HG03103 (cell line): ENCODE measurements around the gene DDX23.

Experiments
- ATAC-seq: cut with Tn5 transposase; IDR thresholded peaks from one replicate; pipeline ENCODE4 v1.9.1; 2021; ENCODE audit warnings: low read depth; ENCODE audit not compliant: unreplicated experiment

Gene DDX23

GRCh38 chr12:48803675-48804074 is 48.3 kb downstream of the DDX23 start:
- no peak for ATAC-seq

- ATAC-seq, result no peak
Measured at GRCh38 chr12:48800971-48801370, 51.0 kb downstream of the DDX23 start.

DNA sequence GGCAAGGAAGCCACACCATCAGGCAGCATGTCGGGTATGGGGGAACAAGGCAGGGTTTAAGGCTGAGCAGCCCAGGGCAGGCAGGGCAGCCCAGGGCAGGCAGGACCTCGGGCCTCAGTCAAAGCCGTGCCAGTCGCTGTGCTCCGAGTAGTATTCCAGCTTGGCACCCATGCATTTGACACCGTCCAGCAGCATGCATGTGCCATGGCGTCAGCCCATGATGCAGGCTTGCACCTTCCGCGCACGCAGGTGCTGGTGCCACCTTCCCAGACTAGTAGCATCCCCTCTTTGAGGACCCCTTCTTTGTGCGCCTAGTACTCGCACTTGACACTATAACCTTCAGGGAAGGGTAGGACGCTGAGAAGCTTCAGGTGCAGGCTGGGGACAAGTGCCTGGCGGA is 51.5 kb downstream of the DDX23 start:
- ATAC-seq, result no peak

GRCh38 chr12:48796976-48797375 is 55.0 kb downstream of the DDX23 start:
- no peak for ATAC-seq

DNA sequence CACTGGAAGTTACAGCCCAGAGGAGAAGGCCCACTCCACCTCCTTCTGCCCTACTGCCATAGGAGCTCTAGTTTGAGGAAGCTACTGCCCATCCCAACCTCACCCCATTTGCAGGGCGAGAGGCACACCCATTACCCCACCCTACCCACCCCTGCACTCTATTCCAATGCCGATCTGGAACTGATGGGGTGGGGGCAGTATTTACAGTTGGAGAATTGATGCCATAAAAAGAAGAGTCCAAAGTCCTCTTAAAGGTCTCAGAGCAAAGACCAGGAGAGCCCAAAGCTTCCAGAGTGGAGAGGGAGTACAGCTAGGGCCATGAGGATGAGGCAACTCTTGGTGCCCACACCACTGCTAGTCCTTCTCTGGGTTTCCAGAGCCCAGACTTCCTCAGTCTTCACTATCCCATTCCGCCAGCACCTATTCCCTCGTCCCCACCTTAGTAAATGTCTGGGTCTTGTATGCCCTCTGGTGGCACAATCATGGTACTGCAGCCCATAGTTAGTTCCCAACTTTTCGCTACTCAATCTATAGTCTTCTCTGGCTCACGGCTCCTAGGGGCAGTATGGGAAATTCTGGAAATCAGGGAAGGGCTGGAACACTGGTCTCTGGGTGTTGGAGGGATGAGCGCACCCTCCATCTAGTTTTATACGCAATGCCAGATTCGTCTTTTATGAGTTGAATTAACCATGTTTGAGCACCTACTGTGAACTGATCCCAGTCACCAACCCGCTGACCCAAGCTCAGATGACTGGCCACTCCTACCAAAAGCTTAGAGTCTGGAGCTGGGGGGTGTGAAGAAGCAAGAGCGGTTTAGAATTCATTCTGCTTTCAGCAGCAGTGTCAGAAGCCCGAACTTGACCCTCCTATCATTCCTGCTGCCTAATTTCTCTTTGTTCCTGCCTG is 56.2 kb downstream of the DDX23 start:
- ATAC-seq, result no peak

- ATAC-seq, result no peak
Measured at GRCh38 chr12:48794870-48795269, 57.1 kb downstream of the DDX23 start.

DNA sequence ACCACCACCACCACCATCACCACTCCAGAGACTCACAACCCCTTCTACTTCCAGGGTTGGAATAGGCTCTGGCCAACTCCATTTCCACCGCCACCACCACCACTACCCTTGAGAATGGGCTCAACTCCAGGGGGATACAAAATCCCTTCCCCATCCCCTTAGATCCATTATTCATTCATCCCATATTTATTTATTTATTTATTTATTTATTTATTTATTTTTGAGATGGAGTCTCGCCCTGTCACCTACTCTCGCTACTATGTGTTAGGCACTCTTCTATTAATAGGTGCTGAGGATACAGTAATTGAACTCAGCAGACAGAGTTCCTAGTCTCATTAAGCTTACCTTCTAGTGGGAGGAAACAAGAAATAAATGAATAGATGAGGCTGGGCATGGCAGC is 58.3 kb downstream of the DDX23 start:
- ATAC-seq, result no peak

DNA sequence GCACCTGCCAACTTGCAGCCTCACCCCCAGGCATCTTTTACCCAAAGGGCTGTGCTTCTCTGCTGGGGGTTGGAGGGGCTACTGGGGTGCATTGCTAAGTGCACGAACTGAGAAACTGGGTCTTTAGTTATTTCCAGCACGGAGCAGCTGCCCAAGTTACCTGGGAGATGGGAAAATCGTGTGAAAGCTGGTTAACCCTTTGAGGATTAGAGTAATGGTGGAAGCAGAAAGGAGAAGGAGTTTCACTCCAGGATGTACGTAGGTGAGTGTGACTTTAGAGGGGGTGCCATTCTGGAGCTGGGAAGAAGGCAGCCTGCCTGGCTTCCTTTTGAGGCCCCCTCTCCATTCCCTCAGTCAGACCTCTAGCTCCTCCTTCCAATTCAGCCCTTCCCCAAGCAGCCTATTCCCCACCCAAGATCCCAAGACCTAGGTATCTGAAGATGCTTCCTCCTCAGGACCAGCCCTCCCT is 62.1 kb downstream of the DDX23 start:
- no peak for ATAC-seq

DNA sequence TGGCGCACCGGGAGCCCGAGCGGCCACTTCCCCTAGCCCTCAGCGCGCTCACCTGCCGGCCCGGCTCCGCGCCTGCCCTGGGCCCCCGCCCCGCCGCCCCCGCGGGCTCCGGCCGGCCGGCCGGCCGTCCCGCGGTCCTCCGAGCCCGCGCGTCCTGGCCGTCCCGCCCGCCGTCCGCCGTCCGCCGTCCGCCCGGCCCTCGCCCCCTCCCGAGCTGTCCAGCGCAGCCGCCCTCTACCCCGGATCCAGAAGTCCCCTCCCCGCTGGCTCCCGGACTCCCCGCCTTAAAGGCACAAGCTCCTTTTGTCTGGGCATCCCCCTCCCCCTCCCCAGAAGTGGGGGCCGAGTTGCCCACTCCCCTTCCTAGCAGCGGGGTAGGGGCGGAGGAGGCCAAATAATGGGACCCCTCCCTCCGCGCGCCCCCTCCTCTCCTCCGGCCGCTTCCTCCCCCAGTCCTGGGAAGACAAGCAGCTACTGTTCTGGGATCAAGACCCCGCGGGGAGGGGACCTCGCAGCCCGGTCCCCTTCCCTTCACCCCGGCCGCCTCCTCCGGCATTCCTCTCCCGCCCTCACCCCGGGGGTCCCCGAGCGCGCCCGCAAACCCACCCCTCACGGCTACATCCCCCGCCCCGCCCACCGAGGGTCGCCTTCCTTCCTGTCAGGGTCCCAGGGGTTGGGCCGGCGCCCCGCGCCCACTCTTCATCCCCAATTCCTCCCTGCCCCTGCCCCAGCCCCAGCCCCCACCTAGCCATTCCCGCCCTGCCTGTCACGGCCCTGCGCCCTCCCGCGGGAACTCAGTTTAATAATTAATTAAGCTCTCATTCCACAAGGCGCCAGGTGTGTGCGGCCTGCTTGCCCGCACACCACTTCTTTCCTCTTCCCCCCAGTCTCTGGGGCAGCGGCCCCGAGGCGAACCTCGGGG is 62.8 kb downstream of the DDX23 start, which contains the start of gene ADCY6:
ADCY6 (minus strand) TSS at position 236 of the 922 bp plus-strand sequence. CDS start 5,655 bp downstream, outside the sequence.
- no peak for ATAC-seq

GRCh38 chr12:48788524-48788853 is 63.5 kb downstream of the DDX23 start:
- ATAC-seq, result no peak

DNA sequence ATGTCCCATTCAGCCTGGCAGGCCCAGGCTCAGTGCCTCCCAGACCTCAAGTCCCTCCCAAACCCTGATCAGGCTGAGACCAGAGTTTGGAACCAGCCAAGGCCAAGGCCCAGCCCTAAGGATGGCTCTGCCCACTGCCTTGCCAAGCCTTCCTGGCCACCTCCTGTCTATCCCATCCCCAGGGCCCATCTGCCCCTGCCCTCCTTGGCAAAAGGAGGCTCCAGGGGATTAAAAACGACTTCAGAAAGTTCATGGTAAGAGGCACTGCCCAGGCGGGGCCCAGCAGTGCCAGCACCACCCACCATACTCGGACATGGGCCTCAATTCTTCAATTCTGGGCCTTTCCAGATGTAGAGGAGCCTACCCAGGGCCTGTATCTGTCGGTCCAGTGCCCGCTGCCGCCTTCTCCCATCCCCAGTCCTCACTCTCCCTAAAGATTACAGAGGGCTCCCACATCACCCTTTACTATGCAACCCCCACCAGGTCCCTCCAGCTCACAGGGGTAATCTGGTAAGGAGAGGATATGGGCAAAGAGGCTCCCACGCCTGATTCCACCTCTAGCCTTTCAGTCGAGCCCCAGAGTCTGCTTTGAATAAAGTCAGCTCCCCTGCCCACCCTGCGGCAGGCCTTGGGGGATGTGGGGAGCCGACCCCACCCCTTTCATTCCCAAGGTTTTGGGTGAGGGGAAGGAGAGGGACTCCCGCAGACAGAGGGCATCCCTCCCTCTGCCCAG is 64.0 kb downstream of the DDX23 start:
- ATAC-seq, result no peak

DNA sequence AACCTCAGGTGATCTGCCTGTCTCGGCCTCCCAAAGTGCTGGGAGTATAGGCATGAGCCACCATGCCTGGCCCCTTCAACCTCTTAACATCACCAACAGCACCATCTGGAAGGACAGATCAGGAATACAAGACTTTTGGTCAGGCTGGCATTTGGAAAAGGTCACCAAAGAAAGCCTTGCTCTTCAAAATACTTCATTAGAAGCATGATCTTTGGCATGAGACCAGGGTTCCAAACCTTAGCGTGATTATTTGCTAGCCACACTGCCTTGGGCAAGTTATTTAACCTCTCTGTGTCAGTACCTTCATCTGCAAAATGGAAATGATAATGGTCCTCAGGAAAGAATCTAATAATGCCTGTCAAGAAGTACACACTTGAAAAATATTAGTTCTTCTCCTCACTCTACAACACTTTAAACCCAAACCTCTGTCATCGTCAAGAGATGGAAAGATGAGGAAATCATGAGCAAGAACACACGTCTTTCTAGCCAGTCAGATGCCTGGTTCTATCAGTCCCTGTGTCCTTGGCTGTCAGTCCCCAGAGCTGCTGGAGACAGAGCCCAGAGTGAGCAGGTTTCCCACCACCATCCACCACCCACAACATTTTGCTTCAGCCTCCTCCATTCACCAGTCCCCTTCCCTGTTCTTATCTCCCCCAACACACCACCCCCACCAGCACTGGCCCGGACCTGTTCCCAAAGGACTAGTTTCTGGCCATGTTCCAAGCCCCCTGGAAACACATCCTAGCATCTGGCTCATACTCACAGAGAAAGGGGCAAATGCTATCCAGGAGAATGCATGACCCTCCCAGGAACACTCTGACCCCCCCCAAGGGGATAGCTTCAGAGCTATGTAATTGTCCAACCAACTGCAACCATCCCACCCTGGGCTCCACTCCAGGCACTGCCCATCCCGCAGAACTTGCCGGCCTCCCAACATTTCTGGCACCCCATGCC is 65.1 kb downstream of the DDX23 start:
- ATAC-seq, result no peak

GRCh38 chr12:48783432-48783831 is 68.5 kb downstream of the DDX23 start:
- ATAC-seq, result no peak

GRCh38 chr12:48782457-48783395 is 69.2 kb downstream of the DDX23 start:
- ATAC-seq, result no peak

DNA sequence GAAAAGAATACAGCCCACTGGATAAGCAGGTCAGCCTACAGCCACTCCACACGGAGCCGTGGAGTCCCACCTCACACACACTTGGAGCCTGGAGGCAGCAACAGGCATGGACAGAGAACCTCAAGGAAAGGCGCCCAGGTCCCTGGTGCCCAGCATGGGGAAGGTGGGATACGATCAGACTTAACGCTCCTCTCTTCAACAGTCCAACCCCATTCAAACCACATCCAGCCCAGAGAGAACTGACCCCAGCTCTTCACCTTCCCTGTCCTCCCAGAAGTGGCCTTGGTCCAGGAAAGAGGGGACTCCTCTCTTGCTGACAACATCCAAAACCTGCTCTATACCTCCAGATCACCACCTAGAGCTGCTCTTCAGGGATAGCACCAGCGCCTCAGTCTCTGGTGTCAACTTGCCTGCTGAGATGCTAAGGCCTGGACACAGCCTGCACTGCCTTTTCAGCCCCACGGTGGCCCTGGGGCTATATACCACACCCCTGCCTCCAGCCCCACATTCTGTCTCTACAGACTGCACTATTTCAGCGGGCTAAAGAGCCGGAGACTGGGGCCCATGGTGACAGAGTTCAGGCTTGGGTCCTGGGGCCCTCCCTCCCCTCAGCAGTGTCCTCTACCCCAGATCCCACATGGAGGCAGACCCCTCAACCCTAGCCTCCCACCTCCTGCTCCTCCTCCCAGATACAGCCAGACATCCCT is 70.1 kb downstream of the DDX23 start:
- no peak for ATAC-seq

DNA sequence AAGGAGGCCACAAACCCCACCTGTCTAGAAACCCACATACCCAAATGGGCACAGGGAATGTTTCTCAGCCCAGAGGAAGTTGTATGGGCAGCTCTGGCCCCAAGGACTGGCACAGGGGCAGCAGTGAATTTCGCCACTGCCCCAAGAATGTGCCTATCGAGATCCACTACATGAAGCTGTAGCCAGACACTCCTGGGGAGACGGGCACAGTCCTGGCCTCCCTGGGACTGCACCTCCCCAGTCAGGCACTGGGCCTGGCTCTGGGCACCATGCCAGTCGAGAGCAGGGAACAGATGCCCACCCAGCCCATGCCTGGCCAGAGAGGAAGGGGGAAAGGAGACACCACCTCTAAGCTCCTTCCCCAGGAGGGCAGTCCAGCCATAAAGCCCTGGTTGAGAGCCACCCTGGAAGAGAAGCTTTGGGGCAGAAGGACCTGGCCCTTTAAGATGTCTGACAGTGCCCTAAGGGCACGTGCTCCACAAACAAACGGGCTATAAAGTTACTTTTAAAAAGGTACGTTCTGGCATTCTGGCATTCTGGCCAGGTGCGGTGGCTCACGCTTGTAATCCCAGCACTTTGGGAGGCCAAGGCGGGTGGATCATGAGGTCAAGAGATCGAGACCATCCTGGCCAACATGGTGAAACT is 71.5 kb downstream of the DDX23 start:
- no peak for ATAC-seq

DNA sequence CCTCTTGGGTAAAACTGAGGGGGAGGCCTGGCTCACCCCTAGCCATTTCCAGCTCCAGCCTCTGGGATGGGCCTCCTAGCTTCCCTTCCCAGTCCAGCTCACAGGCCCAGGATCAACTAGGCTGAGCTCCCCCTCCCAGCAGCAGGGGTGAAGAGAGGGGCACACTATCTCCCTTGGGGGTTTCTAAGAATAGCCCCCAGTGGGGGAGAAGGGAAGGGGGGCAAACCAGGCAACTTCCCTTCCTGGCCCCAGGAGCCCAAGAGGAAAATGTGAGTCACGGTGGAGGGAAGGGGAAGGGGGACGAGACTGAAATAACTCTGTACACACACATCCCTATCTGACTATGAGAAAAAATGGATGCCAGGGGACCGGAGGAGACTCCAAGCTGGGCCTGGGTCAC is 72.1 kb downstream of the DDX23 start:
- ATAC-seq, result no peak
